ENCODE data around the gene C1orf105. TPM values are rescaled to one million over a fixed set of nuclear protein-coding genes. Genes with fewer than 3 reads are reported as not detected.

The C1orf105 gene
- total and polyA plus RNA-seq, 2 experiments from 2014 or later, result not detected

DNA sequence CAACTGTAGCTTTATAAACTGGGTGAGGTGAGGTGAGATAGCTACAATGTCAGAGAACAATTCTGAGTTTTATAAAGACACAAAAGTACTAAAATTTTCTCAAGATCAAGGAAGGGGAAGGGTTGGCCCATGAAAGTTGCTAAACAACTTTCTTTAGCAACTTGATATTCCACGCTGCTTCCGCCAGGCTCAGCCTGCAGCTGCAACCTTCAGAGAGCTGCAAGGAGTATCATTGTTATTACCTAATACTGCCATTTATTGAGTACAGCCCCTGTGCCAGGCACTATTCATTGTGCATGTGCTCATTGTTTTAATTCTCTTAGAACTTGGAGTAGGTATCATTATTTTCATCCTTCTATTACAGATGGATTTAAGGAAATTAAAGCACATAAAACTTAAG is 78.4 kb downstream of the C1orf105 start:
- Histone ChIP-seq H4K20me1 (replicated peaks; ENCODE audit: insufficient read depth) (no peaks in the 10 kb centered on the region), H3F3A (replicated peaks; ENCODE audit: low read depth) (no peaks in the 10 kb centered on the region), H3K4me1 (ENCODE audit: insufficient read depth) (peaks cover 6% of the 10 kb centered on the region; the same call in 1 of the 2 replicates), H3K4me2 (no peak overlapping the region), H3K4me3 (no peak overlapping the region), H3K36me3 (ENCODE audit: insufficient read depth) (no peaks in the 10 kb centered on the region), H3K27ac (ENCODE audit: low read depth) (no peak overlapping the region), H2AFZ (0 out of 2 replicates have a peak overlapping the region, but pooled peaks have one; percentile 56), H3K79me2 (replicated peaks; ENCODE audit: insufficient read depth) (no peaks in the 10 kb centered on the region), H3K9me2 (ENCODE audit: insufficient read depth) (no peaks in the 10 kb centered on the region), H3K27me3 (ENCODE audit: insufficient read depth) (no peaks in the 10 kb centered on the region)
- TF ChIP-seq, protein P1, sequence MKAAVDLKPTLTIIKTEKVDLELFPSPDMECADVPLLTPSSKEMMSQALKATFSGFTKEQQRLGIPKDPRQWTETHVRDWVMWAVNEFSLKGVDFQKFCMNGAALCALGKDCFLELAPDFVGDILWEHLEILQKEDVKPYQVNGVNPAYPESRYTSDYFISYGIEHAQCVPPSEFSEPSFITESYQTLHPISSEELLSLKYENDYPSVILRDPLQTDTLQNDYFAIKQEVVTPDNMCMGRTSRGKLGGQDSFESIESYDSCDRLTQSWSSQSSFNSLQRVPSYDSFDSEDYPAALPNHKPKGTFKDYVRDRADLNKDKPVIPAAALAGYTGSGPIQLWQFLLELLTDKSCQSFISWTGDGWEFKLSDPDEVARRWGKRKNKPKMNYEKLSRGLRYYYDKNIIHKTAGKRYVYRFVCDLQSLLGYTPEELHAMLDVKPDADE (IDR thresholded peaks at IDR 0.05), result no peak
- H3K4me1 Mint-ChIP-seq, result peaks cover 9% of the 10 kb centered on the region; the same call in 2 of the 3 replicates
- no peak overlapping the region for H3K4me3 Mint-ChIP-seq
- DNase-seq (ENCODE audit: low spot score), result no peak
- H3K9me3 Mint-ChIP-seq, result no peaks in the 10 kb centered on the region
- no peaks in the 10 kb centered on the region for H3K27me3 Mint-ChIP-seq (ENCODE audit: insufficient read depth, low read depth, poor library complexity)
- no peak for ATAC-seq
- H3K27ac Mint-ChIP-seq, result no peak overlapping the region
- H3K36me3 Mint-ChIP-seq (ENCODE audit: low read depth), result no peaks in the 10 kb centered on the region

DNA sequence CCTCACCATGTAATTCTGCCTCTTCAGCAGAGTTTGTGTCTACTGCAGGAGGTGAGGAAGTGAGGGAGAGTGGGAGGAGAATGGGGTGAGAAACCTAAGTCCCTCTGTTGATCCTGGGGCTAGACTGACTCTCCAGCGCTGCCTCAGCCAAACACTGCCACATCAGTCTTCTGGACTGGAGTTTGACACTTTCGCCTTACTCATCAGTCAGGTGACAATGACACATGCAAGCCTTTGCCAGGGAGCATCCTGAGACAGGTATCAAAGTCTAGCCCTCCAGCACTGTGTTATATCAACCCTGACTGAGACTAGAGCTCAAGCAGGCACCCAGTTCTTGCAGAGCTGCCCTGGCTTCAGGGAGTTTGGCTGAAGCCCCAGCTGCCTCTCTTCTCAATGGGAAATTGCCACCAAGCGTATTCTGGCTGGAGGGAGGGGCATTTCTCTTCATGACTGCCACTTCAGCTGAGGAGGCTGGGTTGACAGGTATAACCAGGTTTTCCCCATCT is 79.2 kb downstream of the C1orf105 start:
- Histone ChIP-seq H3F3A (replicated peaks; ENCODE audit: low read depth) (no peaks in the 10 kb centered on the region), H3K79me2 (replicated peaks; ENCODE audit: insufficient read depth) (no peaks in the 10 kb centered on the region), H3K9me2 (ENCODE audit: insufficient read depth) (no peaks in the 10 kb centered on the region), H3K36me3 (ENCODE audit: insufficient read depth) (no peaks in the 10 kb centered on the region), H4K20me1 (replicated peaks; ENCODE audit: insufficient read depth) (no peaks in the 10 kb centered on the region), H2AFZ (no peak overlapping the region; the same call in 1 of the 2 replicates), H3K27me3 (ENCODE audit: insufficient read depth) (no peaks in the 10 kb centered on the region), H3K4me1 (ENCODE audit: insufficient read depth) (peaks cover 6% of the 10 kb centered on the region; the same call in 1 of the 2 replicates), H3K27ac (ENCODE audit: low read depth) (no peak overlapping the region), H3K4me3 (no peak overlapping the region), H3K4me2 (no peak overlapping the region)
- ATAC-seq, result no peak
- Mint-ChIP-seq H3K36me3 (ENCODE audit: low read depth) (no peaks in the 10 kb centered on the region), H3K4me3 (no peak overlapping the region), H3K27me3 (ENCODE audit: insufficient read depth, low read depth, poor library complexity) (no peaks in the 10 kb centered on the region), H3K4me1 (peaks cover 9% of the 10 kb centered on the region; the same call in 2 of the 3 replicates), H3K27ac (no peak overlapping the region), H3K9me3 (no peaks in the 10 kb centered on the region)
- no peak for TF ChIP-seq POLR2AphosphoS5 (IDR thresholded peaks at IDR 0.05; ENCODE audit: low read depth)
- no peak for TF ChIP-seq ZNF331 (CRISPR knock-in tag; IDR thresholded peaks at IDR 0.05; ENCODE audit: low read depth)
- TF ChIP-seq EZH2phosphoT487 (IDR thresholded peaks at IDR 0.05; ENCODE audit: unreplicated experiment), result no peak
- TF ChIP-seq ZNF114 (CRISPR knock-in tag; IDR thresholded peaks at IDR 0.05), result no peak
- TF ChIP-seq CREB1 (CRISPR knock-in tag; IDR thresholded peaks at IDR 0.05; ENCODE audit: low read depth), result no peak
- TF ChIP-seq NANOG (IDR thresholded peaks at IDR 0.05; ENCODE audit: borderline replicate concordance), result no peak
- TF ChIP-seq, protein P2, sequence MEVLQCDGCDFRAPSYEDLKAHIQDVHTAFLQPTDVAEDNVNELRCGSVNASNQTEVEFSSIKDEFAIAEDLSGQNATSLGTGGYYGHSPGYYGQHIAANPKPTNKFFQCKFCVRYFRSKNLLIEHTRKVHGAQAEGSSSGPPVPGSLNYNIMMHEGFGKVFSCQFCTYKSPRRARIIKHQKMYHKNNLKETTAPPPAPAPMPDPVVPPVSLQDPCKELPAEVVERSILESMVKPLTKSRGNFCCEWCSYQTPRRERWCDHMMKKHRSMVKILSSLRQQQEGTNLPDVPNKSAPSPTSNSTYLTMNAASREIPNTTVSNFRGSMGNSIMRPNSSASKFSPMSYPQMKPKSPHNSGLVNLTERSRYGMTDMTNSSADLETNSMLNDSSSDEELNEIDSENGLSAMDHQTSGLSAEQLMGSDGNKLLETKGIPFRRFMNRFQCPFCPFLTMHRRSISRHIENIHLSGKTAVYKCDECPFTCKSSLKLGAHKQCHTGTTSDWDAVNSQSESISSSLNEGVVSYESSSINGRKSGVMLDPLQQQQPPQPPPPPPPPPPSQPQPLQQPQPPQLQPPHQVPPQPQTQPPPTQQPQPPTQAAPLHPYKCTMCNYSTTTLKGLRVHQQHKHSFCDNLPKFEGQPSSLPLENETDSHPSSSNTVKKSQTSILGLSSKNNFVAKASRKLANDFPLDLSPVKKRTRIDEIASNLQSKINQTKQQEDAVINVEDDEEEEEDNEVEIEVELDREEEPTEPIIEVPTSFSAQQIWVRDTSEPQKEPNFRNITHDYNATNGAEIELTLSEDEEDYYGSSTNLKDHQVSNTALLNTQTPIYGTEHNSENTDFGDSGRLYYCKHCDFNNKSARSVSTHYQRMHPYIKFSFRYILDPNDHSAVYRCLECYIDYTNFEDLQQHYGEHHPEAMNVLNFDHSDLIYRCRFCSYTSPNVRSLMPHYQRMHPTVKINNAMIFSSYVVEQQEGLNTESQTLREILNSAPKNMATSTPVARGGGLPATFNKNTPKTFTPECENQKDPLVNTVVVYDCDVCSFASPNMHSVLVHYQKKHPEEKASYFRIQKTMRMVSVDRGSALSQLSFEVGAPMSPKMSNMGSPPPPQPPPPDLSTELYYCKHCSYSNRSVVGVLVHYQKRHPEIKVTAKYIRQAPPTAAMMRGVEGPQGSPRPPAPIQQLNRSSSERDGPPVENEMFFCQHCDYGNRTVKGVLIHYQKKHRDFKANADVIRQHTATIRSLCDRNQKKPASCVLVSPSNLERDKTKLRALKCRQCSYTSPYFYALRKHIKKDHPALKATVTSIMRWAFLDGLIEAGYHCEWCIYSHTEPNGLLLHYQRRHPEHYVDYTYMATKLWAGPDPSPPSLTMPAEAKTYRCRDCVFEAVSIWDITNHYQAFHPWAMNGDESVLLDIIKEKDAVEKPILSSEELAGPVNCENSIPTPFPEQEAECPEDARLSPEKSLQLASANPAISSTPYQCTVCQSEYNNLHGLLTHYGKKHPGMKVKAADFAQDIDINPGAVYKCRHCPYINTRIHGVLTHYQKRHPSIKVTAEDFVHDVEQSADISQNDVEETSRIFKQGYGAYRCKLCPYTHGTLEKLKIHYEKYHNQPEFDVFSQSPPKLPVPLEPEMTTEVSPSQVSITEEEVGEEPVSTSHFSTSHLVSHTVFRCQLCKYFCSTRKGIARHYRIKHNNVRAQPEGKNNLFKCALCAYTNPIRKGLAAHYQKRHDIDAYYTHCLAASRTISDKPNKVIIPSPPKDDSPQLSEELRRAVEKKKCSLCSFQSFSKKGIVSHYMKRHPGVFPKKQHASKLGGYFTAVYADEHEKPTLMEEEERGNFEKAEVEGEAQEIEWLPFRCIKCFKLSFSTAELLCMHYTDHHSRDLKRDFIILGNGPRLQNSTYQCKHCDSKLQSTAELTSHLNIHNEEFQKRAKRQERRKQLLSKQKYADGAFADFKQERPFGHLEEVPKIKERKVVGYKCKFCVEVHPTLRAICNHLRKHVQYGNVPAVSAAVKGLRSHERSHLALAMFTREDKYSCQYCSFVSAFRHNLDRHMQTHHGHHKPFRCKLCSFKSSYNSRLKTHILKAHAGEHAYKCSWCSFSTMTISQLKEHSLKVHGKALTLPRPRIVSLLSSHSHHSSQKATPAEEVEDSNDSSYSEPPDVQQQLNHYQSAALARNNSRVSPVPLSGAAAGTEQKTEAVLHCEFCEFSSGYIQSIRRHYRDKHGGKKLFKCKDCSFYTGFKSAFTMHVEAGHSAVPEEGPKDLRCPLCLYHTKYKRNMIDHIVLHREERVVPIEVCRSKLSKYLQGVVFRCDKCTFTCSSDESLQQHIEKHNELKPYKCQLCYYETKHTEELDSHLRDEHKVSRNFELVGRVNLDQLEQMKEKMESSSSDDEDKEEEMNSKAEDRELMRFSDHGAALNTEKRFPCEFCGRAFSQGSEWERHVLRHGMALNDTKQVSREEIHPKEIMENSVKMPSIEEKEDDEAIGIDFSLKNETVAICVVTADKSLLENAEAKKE (CRISPR knock-in tag; IDR thresholded peaks at IDR 0.05), result no peak
- no peak for TF ChIP-seq EZH2 (IDR thresholded peaks at IDR 0.05; ENCODE audit: low read depth, unreplicated experiment)
- TF ChIP-seq JUNB (IDR thresholded peaks at IDR 0.05; ENCODE audit: unreplicated experiment), result no peak
- TF ChIP-seq STAT1 (IDR thresholded peaks at IDR 0.05; ENCODE audit: unreplicated experiment), result no peak
- DNase-seq (ENCODE audit: low spot score), result no peak
